GM12875 (cell line): ENCODE measurements around the gene PCDH7.

ENCODE experiments used
- H3K4me3 ChIP-seq: one replicate; pipeline ENCODE4 v1.5.1; 2011; ENCODE audit warnings: low read depth, low read length, control low read depth
- CTCF ChIP-seq: IDR thresholded peaks from 2 replicates; pipeline ENCODE4 v1.5.1; 2011; ENCODE audit warnings: low read depth, mild to moderate bottlenecking, control low read depth, inconsistent platforms, low read length, moderate library complexity, borderline replicate concordance; ENCODE audit not compliant: insufficient read depth

The PCDH7 gene

GRCh38 chr4:30754021-30754420 lies 33.9 kb downstream of the PCDH7 start:
- H3K4me3 ChIP-seq = no peak overlapping the region
- no peak for TF ChIP-seq CTCF

- no peak for TF ChIP-seq CTCF
Measured at GRCh38 chr4:30755346-30755745, 35.2 kb downstream of the PCDH7 start.

GRCh38 chr4:30756553-30756952 lies 36.4 kb downstream of the PCDH7 start:
- no peak for TF ChIP-seq CTCF
- H3K4me3 ChIP-seq = no peak overlapping the region

More at GRCh38 chr4:30755346-30755745, 35.2 kb downstream of the PCDH7 start:
- H3K4me3 ChIP-seq = no peak overlapping the region

GRCh38 chr4:30757357-30757756 lies 37.2 kb downstream of the PCDH7 start:
- no peak overlapping the region for H3K4me3 ChIP-seq
- no peak for TF ChIP-seq CTCF

GRCh38 chr4:30760551-30760950 lies 40.4 kb downstream of the PCDH7 start:
- no peak overlapping the region for H3K4me3 ChIP-seq
- TF ChIP-seq CTCF = no peak

- TF ChIP-seq CTCF = no peak
- no peak overlapping the region for H3K4me3 ChIP-seq
Measured at GRCh38 chr4:30763321-30763727, 43.2 kb downstream of the PCDH7 start.

- no peak overlapping the region for H3K4me3 ChIP-seq
- TF ChIP-seq CTCF = no peak
Measured at GRCh38 chr4:30765022-30765421, 44.9 kb downstream of the PCDH7 start.
